ENCODE results near the gene NDUFS2. TPM values are rescaled to one million over a fixed set of nuclear protein-coding genes. Genes with fewer than 3 reads are reported as not detected.

NDUFS2 gene
- total and polyA plus RNA-seq, 10 of the 15 experiments (the other 5 are each of a cell fraction or from before 2014, with no cell fraction given), result 66.5 to 215 (median 148) TPM

- Histone ChIP-seq H2AFZ (ENCODE audit: control insufficient read depth, low read depth, low read length) (no peak within 1 kb of the TSS), H3K36me3 (ENCODE audit: control insufficient read depth in 2 of 2, insufficient read depth in 2 of 2, low read length in 1 of 2) (peaks cover 8 to 28% of the 10 kb centered on the region in 2 experiments), H3K27ac (ENCODE audit: control insufficient read depth, insufficient read depth) (no peak within 1 kb of the TSS), H3K9me3 (replicated peaks; ENCODE audit: control insufficient read depth, insufficient read depth, low read length) (no peaks in the 10 kb centered on the region), H4K20me1 (ENCODE audit: control insufficient read depth, insufficient read depth) (no peaks in the 10 kb centered on the region), H3K9ac (ENCODE audit: control insufficient read depth, insufficient read depth, low read length) (no peak within 1 kb of the TSS), H3K79me2 (ENCODE audit: control insufficient read depth, insufficient read depth, low read length) (no peaks in the 10 kb centered on the region), H3K4me2 (ENCODE audit: control insufficient read depth, insufficient read depth) (no peak within 1 kb of the TSS), H3K4me3 (no peak within 1 kb of the TSS), H3K4me1 (ENCODE audit: control insufficient read depth, insufficient read depth, low read length) (peaks cover 21% of the 10 kb centered on the region), H3K27me3 (replicated peaks in 1 of 2; ENCODE audit: control insufficient read depth in 2 of 2, insufficient read depth in 2 of 2, low read length in 1 of 2) (no peaks in the 10 kb centered on the region)
- no TSS peak for BruUV-seq (replicated peaks)
- ChIA-PET CTCF (interaction anchor here (0.7 to 17.1 kb wide), 5 partner anchors 8 to 152 kb away, joined by 4 to 385 read pairs (median 16); partner anchors contain the start of genes CFAP126, NDUFS2 and TOMM40L), RAD21 (ENCODE audit: unreplicated experiment) (interaction anchor here (0.7 to 3.1 kb wide), 2 partner anchors 11 to 13 kb away, joined by 3 to 18 read pairs; partner anchors contain the start of genes NDUFS2 and TOMM40L), POLR2A (interaction anchor here (5.7 kb wide), 1 partner anchor 12 kb away, joined by 24 read pairs; the partner anchor contains the start of gene NDUFS2), SMC1A (ENCODE audit: uncharacterized antibody, unreplicated experiment) (interaction anchor here (0.9 to 3.1 kb wide), 4 partner anchors 9 to 168 kb away, joined by 3 to 33 read pairs (median 12); partner anchors contain the start of genes APOA2 and TOMM40L)
- WGBS (ENCODE audit: insufficient coverage, insufficient replicate concordance, low lambda C conversion rate, missing lambda C conversion rate), result 88% methylated on average over 10 of the region's 10 CpGs
- intact Hi-C loops (cut with micrococcal nuclease; ENCODE audit: unreplicated experiment) (no loop called here), in situ Hi-C loops (cut with MboI) (no loop called here)
- TF ChIP-seq, protein P1, sequence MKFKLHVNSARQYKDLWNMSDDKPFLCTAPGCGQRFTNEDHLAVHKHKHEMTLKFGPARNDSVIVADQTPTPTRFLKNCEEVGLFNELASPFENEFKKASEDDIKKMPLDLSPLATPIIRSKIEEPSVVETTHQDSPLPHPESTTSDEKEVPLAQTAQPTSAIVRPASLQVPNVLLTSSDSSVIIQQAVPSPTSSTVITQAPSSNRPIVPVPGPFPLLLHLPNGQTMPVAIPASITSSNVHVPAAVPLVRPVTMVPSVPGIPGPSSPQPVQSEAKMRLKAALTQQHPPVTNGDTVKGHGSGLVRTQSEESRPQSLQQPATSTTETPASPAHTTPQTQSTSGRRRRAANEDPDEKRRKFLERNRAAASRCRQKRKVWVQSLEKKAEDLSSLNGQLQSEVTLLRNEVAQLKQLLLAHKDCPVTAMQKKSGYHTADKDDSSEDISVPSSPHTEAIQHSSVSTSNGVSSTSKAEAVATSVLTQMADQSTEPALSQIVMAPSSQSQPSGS (IDR thresholded peaks at IDR 0.05; ENCODE audit: low read length), result no peak
- TF ChIP-seq POLR2A (IDR thresholded peaks at IDR 0.05; ENCODE audit: low read depth, low read length), result 0 out of 2 replicates have a peak, but pooled peaks have one; percentile 20
- no peak for TF ChIP-seq ZNF592 (IDR thresholded peaks at IDR 0.05)
- FAIRE-seq (no peak), DNase-seq (ENCODE audit: low read depth, low spot score) (no peak), ATAC-seq (no peak)
Measured at GRCh38 chr1:161215076-161215475, 12.9 kb downstream of the NDUFS2 start, which contains the start of gene FCER1G. FCER1G (plus strand) TSS chr1:161215295; CDS start chr1:161215322, 27 bp downstream.
